HG03520 (cell line): ENCODE data around the gene PRB4.
"Not testable (repeated sequence)": the region's sequence is repeated elsewhere in the genome, so short reads cannot be mapped to it uniquely, and the experiment has no call there.

Experiments
- ATAC-seq: cut with Tn5 transposase; IDR thresholded peaks from one replicate; pipeline ENCODE4 v1.9.1; 2021; ENCODE audit warnings: mild to moderate bottlenecking, moderate library complexity; ENCODE audit not compliant: unreplicated experiment

PRB4 gene

DNA sequence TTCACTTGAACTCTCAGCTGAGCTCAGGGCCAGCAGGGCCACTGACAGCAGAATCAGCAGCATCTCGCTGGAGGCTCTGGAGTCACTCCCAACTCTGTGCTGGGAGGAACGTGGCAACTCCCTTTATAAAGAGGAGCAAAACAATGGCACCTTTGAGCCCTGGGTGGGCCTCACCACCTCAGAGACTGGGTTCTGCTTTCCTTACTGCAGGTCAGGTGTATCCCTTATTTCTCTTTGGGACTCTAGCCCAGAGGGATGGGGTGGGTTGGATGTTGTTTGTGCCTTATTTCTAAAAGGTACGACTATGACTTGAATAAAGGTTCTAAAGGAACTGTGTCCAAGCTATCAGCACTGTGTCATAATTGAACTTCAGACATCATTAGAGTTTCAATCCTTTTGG is at the start of gene PRB4:
PRB4 (minus strand) TSS at position 101 of the 400 bp plus-strand sequence; CDS start at position 63, 38 bp downstream.
- no peak for ATAC-seq

GRCh38 chr12:11351736-11352135 is 41.5 kb upstream of the PRB4 start:
- ATAC-seq = not testable (repeated sequence)

GRCh38 chr12:11348439-11348838 is 38.2 kb upstream of the PRB4 start:
- no peak for ATAC-seq

GRCh38 chr12:11347810-11348209 is 37.6 kb upstream of the PRB4 start:
- peak; percentile 51 for ATAC-seq

- no peak for ATAC-seq
Measured at GRCh38 chr12:11344500-11344899, 34.3 kb upstream of the PRB4 start.

- no peak for ATAC-seq
Measured at GRCh38 chr12:11324426-11324825, 14.2 kb upstream of the PRB4 start.

- ATAC-seq = no peak
Measured at GRCh38 chr12:11321980-11322379, 11.7 kb upstream of the PRB4 start.

DNA sequence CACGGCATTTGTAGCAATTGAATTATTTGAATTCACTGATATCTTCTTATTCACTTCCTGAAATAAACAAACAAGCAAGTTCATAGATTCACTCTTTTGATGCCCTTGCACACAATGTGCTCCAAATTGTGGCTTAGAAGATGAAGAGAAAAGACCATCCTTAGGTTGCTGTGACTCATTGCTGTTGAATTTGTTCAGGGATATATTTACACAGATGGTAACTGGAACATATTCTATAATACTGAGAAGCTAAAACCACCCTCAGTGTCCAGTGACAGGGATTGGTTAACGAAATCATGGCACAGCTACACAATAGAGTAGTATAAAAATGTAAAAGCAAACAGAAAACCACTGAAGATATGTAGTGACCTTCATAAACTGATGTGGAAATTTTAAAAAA is 3.1 kb downstream of the PRB4 start:
- no peak for ATAC-seq

- no peak for ATAC-seq
Measured at GRCh38 chr12:11273449-11273848, 36.8 kb downstream of the PRB4 start.

DNA sequence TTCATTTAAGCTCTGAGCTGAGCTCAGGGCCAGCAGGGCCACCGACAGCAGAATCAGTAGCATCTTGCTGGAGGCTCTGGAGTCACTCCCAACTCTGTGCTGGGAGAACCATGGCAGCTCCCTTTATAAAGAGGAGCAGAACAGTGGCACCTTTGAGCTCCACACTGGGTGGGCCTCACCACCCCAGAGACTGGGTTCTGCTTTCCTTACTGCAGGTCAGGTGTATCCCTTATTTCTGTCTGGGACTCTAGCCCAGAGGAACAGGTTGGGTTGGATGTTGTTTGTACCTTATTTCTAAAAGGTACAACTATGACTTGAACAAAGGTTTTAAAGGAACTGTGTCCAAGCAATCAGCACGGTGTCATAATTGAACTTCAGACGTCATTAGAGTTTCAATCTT is 40.6 kb downstream of the PRB4 start, which contains the start of gene PRB3:
PRB3 (minus strand) TSS at position 101 of the 400 bp plus-strand sequence; CDS start at position 63, 38 bp downstream.
- ATAC-seq = no peak

GRCh38 chr12:11264501-11264900 is 45.7 kb downstream of the PRB4 start:
- ATAC-seq = no peak
